ENCODE results near the gene HOXB4.

Gene HOXB4

GRCh38 chr17:48558057-48558830, 19.9 kb downstream of the HOXB4 start:
- no peak for DNase-seq

- DNase-seq = peak; percentile 67
These were observed 21.4 kb downstream of the HOXB4 start for GRCh38 chr17:48556576-48557401.

GRCh38 chr17:48556229-48556575, 21.9 kb downstream of the HOXB4 start:
- no peak for DNase-seq

GRCh38 chr17:48555258-48556228, 22.6 kb downstream of the HOXB4 start:
- peak; percentile 98 for DNase-seq

GRCh38 chr17:48554412-48555257, 23.5 kb downstream of the HOXB4 start:
- peak; percentile 45 for DNase-seq

- DNase-seq = peak; percentile 17
These were observed 24.3 kb downstream of the HOXB4 start for GRCh38 chr17:48553826-48554225.

- no peak for DNase-seq
These were observed 25.0 kb downstream of the HOXB4 start for GRCh38 chr17:48553190-48553547.

- DNase-seq = peak; percentile 66
These were observed 25.5 kb downstream of the HOXB4 start for GRCh38 chr17:48552466-48553189.

- peak; percentile 43 for DNase-seq
These were observed 26.3 kb downstream of the HOXB4 start for GRCh38 chr17:48551596-48552465.

GRCh38 chr17:48551214-48551555, 27.0 kb downstream of the HOXB4 start:
- peak; percentile 54 for DNase-seq

- peak; percentile 61 for DNase-seq
These were observed 27.5 kb downstream of the HOXB4 start for GRCh38 chr17:48550502-48551213.

GRCh38 chr17:48549914-48550501, 28.1 kb downstream of the HOXB4 start:
- DNase-seq = peak; percentile 84

- DNase-seq = peak; percentile 37
These were observed 28.9 kb downstream of the HOXB4 start for GRCh38 chr17:48549281-48549630.

- DNase-seq = no peak
These were observed 29.4 kb downstream of the HOXB4 start for GRCh38 chr17:48548523-48549280.

GRCh38 chr17:48547808-48548522, 30.2 kb downstream of the HOXB4 start:
- DNase-seq = peak; percentile 84

- DNase-seq = peak; percentile 64
These were observed 31.0 kb downstream of the HOXB4 start for GRCh38 chr17:48546924-48547807.
